Activated naive CD8-positive, alpha-beta T cell (primary cell): ENCODE data around the gene UBL3.

Experiments used
- H3K27ac Mint-ChIP-seq: one replicate; pipeline ENCODE4 v1.8.0; 2021; ENCODE audit warnings: mixed read lengths
- H3K27me3 Mint-ChIP-seq: one replicate; pipeline ENCODE4 v1.8.0; 2021; ENCODE audit warnings: mixed read lengths
- H3K36me3 Mint-ChIP-seq: one replicate; pipeline ENCODE4 v1.8.0; 2021; ENCODE audit warnings: mixed read lengths
- H3K4me1 Mint-ChIP-seq: one replicate; pipeline ENCODE4 v1.8.0; 2021; ENCODE audit warnings: low read depth, mixed read lengths
- H3K4me3 Mint-ChIP-seq: one replicate; pipeline ENCODE4 v1.8.0; 2021; ENCODE audit warnings: mild to moderate bottlenecking, mixed read lengths
- H3K9me3 Mint-ChIP-seq: one replicate; pipeline ENCODE4 v1.8.0; 2021; ENCODE audit warnings: low read depth, mixed read lengths

UBL3 gene

DNA sequence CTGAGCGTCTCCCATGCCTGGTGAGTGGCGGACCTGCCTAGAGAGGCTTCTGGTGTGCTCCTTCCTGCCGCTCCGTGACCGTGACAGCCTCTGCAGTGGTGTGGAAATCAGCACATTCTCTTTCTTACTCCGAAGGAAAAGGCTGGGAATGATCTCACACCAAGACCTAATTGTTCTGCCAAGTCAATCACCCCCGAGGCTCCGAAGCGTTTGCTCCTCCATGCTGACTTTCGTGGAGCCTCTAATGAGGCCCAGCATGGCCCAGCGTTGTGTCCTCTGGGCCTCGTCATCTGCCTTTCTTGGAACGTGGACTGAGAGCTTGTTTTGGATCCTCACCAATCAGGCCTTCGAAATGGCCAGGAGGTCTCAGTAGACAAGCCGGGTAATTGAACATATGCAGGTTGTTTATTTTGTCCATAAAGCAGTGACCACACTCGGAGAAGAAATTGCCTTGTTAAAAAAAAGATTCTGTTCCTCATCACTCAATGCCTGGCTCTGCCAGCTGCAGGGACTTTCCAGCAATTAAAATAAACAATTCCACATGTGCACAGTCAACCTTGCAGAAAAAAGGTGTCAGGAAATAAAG is 107.1 kb downstream of the UBL3 start:
- Mint-ChIP-seq H3K27ac (no peak overlapping the region), H3K36me3 (no peaks in the 10 kb centered on the region), H3K4me1 (no peaks in the 10 kb centered on the region), H3K4me3 (no peak overlapping the region), H3K9me3 (no peaks in the 10 kb centered on the region), H3K27me3 (peaks cover 5% of the 10 kb centered on the region)

DNA sequence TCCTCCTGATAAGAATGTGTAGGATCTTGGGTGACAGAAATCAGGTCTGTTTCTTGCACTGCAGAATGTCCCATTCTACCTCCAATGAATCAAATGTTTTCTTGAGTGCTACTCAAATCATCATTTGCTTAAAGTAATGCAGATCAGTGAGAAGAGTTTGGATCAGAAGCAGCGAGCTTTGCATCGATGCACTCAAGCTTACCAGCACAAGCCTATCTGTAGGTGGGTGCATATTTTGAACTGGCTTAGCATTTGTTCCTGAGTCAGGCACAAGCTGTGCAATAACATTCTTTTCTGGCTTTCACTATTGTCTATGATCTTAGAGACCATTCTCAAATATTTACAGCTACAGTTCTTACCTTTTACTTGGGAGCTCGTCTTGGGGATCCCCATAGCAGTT is 109.5 kb downstream of the UBL3 start:
- no peaks in the 10 kb centered on the region for H3K4me1 Mint-ChIP-seq
- H3K27ac Mint-ChIP-seq: no peak overlapping the region
- H3K4me3 Mint-ChIP-seq: no peak overlapping the region
- H3K9me3 Mint-ChIP-seq: no peaks in the 10 kb centered on the region
- peaks cover 7% of the 10 kb centered on the region for H3K27me3 Mint-ChIP-seq
- no peaks in the 10 kb centered on the region for H3K36me3 Mint-ChIP-seq

DNA sequence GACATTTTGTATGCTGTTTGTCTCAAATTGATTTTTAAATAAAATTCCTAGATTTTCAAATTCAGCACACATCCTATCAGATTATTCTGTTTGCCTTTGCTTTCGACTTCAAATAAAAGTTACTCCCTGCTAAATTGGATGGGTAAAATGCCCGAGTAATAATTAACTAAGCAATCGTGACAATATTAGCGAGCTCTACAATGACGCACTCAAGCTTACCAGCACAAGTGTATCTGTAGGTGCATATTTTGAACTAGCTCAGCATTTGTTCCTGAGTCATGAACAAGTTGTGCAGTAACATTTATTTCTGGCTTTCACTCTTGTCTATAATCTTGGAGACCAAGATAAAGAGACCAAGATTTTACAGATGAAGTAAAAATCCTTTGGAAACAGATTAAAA is 113.4 kb downstream of the UBL3 start:
- no peak overlapping the region for H3K4me3 Mint-ChIP-seq
- no peaks in the 10 kb centered on the region for H3K36me3 Mint-ChIP-seq
- H3K27me3 Mint-ChIP-seq: peaks cover 13% of the 10 kb centered on the region
- H3K4me1 Mint-ChIP-seq: peaks cover 9% of the 10 kb centered on the region
- H3K9me3 Mint-ChIP-seq: no peaks in the 10 kb centered on the region
- H3K27ac Mint-ChIP-seq: no peak overlapping the region

DNA sequence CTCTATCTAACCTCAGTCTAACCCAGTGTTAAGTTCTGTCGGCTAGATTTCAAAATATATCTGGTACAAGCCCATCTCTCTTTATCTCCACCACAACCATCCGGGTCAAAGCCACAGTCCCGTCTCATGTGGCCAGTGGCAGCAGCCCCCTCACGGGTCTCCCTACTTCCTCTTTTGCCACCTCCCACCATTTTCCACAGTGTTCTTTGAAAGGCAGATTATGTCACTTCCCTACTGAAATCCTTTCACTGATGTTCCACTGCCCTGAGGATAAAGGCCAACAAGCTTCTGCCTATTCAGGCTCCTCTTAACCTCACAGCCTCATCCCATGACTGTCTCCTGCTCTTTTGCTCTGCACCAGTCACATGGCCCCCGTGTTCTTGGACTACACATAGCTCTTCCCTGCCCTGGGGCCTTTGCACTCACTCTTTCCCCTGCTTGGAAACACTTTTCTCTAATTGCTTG is 117.2 kb downstream of the UBL3 start:
- Mint-ChIP-seq H3K36me3 (no peaks in the 10 kb centered on the region), H3K4me1 (peaks cover 9% of the 10 kb centered on the region), H3K27ac (no peak overlapping the region), H3K4me3 (no peak overlapping the region), H3K9me3 (no peaks in the 10 kb centered on the region), H3K27me3 (peaks cover 30% of the 10 kb centered on the region)

DNA sequence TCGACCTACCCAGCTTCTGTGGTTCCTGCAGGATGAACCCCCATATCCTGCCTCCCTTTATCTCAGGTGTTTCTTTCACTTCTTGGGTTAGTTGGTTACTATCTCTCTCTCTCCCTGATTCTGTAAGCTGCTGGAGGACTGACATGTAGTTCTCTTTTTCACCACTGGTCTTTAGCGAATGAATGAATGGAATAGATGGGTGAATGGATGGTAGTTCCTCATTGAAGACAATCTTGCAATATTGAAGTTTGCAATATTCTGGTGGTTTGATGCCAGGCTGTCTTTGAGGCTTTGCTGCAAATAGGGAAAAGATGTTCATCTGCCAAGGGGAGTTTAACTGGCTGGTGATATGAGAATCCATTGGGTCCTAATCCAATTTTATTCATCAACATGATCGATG is 120.2 kb downstream of the UBL3 start:
- H3K36me3 Mint-ChIP-seq: peaks cover 2% of the 10 kb centered on the region
- no peak overlapping the region for H3K4me3 Mint-ChIP-seq
- H3K9me3 Mint-ChIP-seq: no peaks in the 10 kb centered on the region
- no peak overlapping the region for H3K27ac Mint-ChIP-seq
- H3K27me3 Mint-ChIP-seq: peaks cover 35% of the 10 kb centered on the region
- peaks cover 9% of the 10 kb centered on the region for H3K4me1 Mint-ChIP-seq

DNA sequence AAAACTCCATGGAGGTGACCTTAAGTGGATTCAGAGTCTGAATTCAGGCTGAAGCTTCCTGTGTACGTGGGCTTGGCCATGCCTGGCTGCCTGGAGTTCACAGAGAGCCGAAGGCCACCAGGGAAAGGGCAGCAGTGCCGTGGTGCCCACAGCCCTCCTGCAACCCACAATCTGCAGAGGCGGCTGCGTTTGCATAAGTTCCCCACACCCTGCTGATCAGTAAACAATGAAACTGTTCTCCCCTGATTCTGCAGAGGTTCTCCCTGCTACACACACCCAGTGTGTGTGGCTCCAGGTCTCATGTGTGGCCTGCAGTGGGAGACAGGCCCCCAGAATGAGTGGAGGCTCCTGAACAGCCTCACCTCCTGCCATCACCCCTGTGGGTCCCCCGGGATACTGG is 128.0 kb downstream of the UBL3 start:
- Mint-ChIP-seq H3K4me1 (no peaks in the 10 kb centered on the region), H3K4me3 (no peak overlapping the region), H3K27me3 (peaks cover 9% of the 10 kb centered on the region), H3K9me3 (no peaks in the 10 kb centered on the region), H3K27ac (no peak overlapping the region), H3K36me3 (peaks cover 2% of the 10 kb centered on the region)

DNA sequence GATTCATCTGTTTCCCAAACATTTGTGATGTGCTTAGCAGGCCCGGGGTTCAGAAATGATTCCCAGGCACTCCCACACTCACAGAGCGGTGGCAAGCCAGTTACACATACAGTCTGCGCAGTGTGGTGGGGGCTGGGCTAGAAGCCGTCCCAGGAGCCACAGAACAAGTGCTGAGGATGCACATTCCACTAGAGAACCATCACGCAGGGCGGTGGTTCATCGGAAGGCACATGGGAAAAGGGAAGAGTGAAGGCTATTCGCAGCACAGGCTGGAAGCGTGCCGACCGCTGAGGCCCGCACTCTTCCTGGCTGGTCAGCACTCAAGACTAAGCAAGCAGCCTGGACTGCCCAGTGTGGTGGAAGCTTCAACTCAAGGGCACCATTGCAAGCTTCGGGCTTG is 128.7 kb downstream of the UBL3 start:
- Mint-ChIP-seq H3K27ac (no peak overlapping the region), H3K36me3 (peaks cover 2% of the 10 kb centered on the region), H3K4me1 (no peaks in the 10 kb centered on the region), H3K9me3 (no peaks in the 10 kb centered on the region), H3K4me3 (no peak overlapping the region), H3K27me3 (peaks cover 6% of the 10 kb centered on the region)

DNA sequence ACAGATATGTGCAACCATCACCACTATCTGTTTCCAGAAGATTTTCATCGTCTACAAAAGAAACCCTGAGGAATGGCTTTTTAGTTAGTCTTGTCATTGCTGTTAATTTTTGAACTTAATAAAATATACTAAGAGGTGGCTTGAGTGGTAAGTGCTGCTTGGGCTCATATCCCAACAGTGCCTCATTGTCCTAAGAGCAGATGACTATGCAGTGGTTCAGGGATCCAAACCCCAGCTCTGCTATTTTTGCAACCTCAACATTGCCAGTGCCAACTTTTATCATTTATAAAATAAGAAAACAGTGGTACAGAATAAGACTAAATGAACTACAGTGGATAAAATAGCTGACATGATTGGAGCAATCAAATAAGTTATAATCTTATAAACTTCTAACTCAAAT is 131.7 kb downstream of the UBL3 start:
- no peaks in the 10 kb centered on the region for H3K9me3 Mint-ChIP-seq
- H3K36me3 Mint-ChIP-seq: no peaks in the 10 kb centered on the region
- no peak overlapping the region for H3K27ac Mint-ChIP-seq
- H3K4me3 Mint-ChIP-seq: no peak overlapping the region
- H3K4me1 Mint-ChIP-seq: no peaks in the 10 kb centered on the region
- peaks cover 6% of the 10 kb centered on the region for H3K27me3 Mint-ChIP-seq

DNA sequence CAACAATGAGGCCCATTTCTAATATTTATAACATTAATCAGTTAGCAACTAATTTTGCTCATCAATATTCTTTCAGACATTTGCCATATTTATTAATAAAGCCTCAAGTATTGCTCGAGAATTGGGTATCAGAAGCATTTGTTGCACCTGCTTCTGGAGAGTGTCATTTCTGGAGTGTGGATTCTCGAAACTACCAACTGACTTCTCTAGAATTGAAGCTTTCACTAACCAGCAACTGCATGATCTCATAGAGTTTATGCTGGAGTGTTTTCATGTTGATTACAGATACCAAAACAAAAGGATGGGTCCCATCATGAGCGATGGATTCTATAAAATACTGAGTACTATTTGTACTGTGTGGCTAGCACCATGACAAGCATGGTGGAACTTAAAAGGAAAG is 133.9 kb downstream of the UBL3 start:
- Mint-ChIP-seq H3K9me3 (no peaks in the 10 kb centered on the region), H3K27ac (no peak overlapping the region), H3K4me1 (no peaks in the 10 kb centered on the region), H3K4me3 (no peak overlapping the region), H3K36me3 (no peaks in the 10 kb centered on the region), H3K27me3 (peaks cover 8% of the 10 kb centered on the region)
